GM23248 (cell line): ENCODE results near the gene RSKR. TPM values are rescaled to one million over a fixed set of nuclear protein-coding genes. Genes with fewer than 3 reads are reported as not detected.
"Not testable (repeated sequence)": the region's sequence is repeated elsewhere in the genome, so short reads cannot be mapped to it uniquely, and the experiment has no call there.

Source experiments
- DNase-seq: peaks from one replicate; pipeline ENCODE4 v3.0.0-alpha.2; 2015
- H2AFZ ChIP-seq: fragments of 200-600 bp; sonication (generic); 2 replicates; pipeline ENCODE4 v1.6.1; 2016; ENCODE audit warnings: antibody characterized with exemption
- H3F3A ChIP-seq: fragments of 200-600 bp; sonication (generic); 2 replicates; pipeline ENCODE4 v1.6.1; 2016; ENCODE audit warnings: mild to moderate bottlenecking, antibody characterized with exemption, mixed run types; ENCODE audit not compliant: insufficient read depth
- H3K27ac ChIP-seq: fragments of 200-600 bp; sonication (generic); 2 replicates; pipeline ENCODE4 v1.5.1; 2016; ENCODE audit warnings: mild to moderate bottlenecking
- H3K27me3 ChIP-seq: fragments of 200-600 bp; sonication (generic); replicated peaks from 2 replicates; pipeline ENCODE4 v1.6.1; 2016; ENCODE audit warnings: mild to moderate bottlenecking; ENCODE audit not compliant: insufficient read depth
- H3K36me3 ChIP-seq: fragments of 200-600 bp; sonication (generic); 2 replicates; pipeline ENCODE4 v1.6.1; 2016; ENCODE audit warnings: low read depth, mild to moderate bottlenecking
- H3K4me1 ChIP-seq: fragments of 200-600 bp; sonication (generic); 2 replicates; pipeline ENCODE4 v1.6.1; 2016; ENCODE audit warnings: mild to moderate bottlenecking; ENCODE audit not compliant: insufficient read depth
- H3K4me2 ChIP-seq: fragments of 200-600 bp; sonication (generic); one replicate; pipeline ENCODE4 v1.6.1; 2016; ENCODE audit warnings: mild to moderate bottlenecking; ENCODE audit not compliant: unreplicated experiment
- H3K4me3 ChIP-seq: fragments of 200-600 bp; sonication (generic); 2 replicates; pipeline ENCODE4 v1.5.1; 2016; ENCODE audit warnings: mild to moderate bottlenecking
- H3K79me2 ChIP-seq: fragments of 200-600 bp; sonication (generic); 2 replicates; pipeline ENCODE4 v1.6.1; 2016; ENCODE audit warnings: mild to moderate bottlenecking; ENCODE audit not compliant: insufficient read depth
- H3K9ac ChIP-seq: fragments of 200-600 bp; sonication (generic); 2 replicates; pipeline ENCODE4 v1.6.1; 2016; ENCODE audit warnings: mild to moderate bottlenecking
- H3K9me2 ChIP-seq: fragments of 200-600 bp; sonication (generic); 2 replicates; pipeline ENCODE4 v1.6.1; 2016; ENCODE audit warnings: mixed run types, mild to moderate bottlenecking, moderate library complexity; ENCODE audit not compliant: insufficient read depth
- H3K9me3 ChIP-seq: fragments of 200-600 bp; sonication (generic); one replicate; pipeline ENCODE4 v1.6.1; 2017; ENCODE audit warnings: low read depth
- H4K20me1 ChIP-seq: fragments of 200-600 bp; sonication (generic); 2 replicates; pipeline ENCODE4 v1.6.0; 2016; ENCODE audit not compliant: insufficient read depth
- EZH2 ChIP-seq: fragments of 200-600 bp; sonication (generic); IDR thresholded peaks from 2 replicates; pipeline ENCODE4 v1.6.1; 2018; ENCODE audit warnings: antibody characterized with exemption, mild to moderate bottlenecking; ENCODE audit not compliant: insufficient read depth, poor library complexity, severe bottlenecking
- EZH2phosphoT487 ChIP-seq: fragments of 200-600 bp; sonication (generic); IDR thresholded peaks from 2 replicates; pipeline ENCODE4 v1.6.1; 2018; ENCODE audit warnings: antibody characterized with exemption, moderate library complexity, mild to moderate bottlenecking, low read depth; ENCODE audit not compliant: insufficient read depth
- WGBS, 2 experiments: methylation state at CpG; one replicate each; pipeline ENCODE4 v1.1.6; 2015 to 2017; ENCODE audit warnings: low lambda C conversion rate in 2 of 2, low coverage in 1 of 2; ENCODE audit errors: missing lambda C conversion rate in 2 of 2; 5-methylcytosine and 5-hydroxymethylcytosine counted together
- in situ Hi-C: fragments of 300-500 bp; cut with MboI; formaldehyde crosslinking; loops from 2 replicates; pipeline ENCODE4 v1.15.0; 2020
- polyA plus RNA-seq: library from polyadenylated mRNA; unstranded; fragments of >200 nt; fragmentation: Nextera tagmentation; extraction: Ambion mirVana; gene quantifications from 2 replicates; pipeline ENCODE4 v1.2.1, GENCODE V29; 2016
- total RNA-seq: library from RNA; depleted of rRNA; stranded (reverse); fragments of >200 nt; shearing (Covaris generic); gene quantifications from 2 replicates; pipeline ENCODE4 v1.2.3, GENCODE V29; 2014; rRNA removed

The RSKR gene
- total RNA-seq, result 1.2 and 6.8 TPM in 2 replicates
- polyA plus RNA-seq, result 0.58 and 0.86 TPM in 2 replicates

GRCh38 chr17:28613931-28614381, at the start of gene RSKR:
TSS of gene RSKR (minus strand) at chr17:28614185. CDS start at chr17:28614161, 24 bp downstream.
- WGBS, 2 experiments, result 81 to 91% methylated on average over 5 of the region's 5 CpGs
- DNase-seq, result peak; percentile 9
- Histone ChIP-seq H3K4me3 (no peak within 1 kb of the TSS), H3K4me2 (no peak within 1 kb of the TSS), H3K36me3 (peaks cover 46% of the 10 kb centered on the region), H2AFZ (no peak within 1 kb of the TSS), H4K20me1 (no peaks in the 10 kb centered on the region), H3K27ac (no peak within 1 kb of the TSS), H3K79me2 (no peaks in the 10 kb centered on the region), H3F3A (peaks cover 5% of the 10 kb centered on the region; the same call in 1 of the 2 replicates), H3K4me1 (no peaks in the 10 kb centered on the region), H3K9me3 (no peaks in the 10 kb centered on the region), H3K9ac (no peak within 1 kb of the TSS), H3K27me3 (no peaks in the 10 kb centered on the region), H3K9me2 (no peaks in the 10 kb centered on the region)
- in situ Hi-C loops, result no loop called here
- TF ChIP-seq EZH2, result no peak
- TF ChIP-seq EZH2phosphoT487, result no peak

GRCh38 chr17:28663723-28664122, 49.7 kb upstream of the RSKR start:
- peak overlapping the region; percentile 90 for H3K4me2 ChIP-seq
- H3F3A ChIP-seq, result 0 out of 2 replicates have a peak, but pooled peaks cover 9% of the 10 kb centered on the region
- H3K9me2 ChIP-seq, result no peaks in the 10 kb centered on the region
- in situ Hi-C loops, result no loop called here
- H3K4me1 ChIP-seq, result peaks cover 23% of the 10 kb centered on the region
- H3K27ac ChIP-seq, result no peak overlapping the region; the same call in 1 of the 2 replicates
- H3K9ac ChIP-seq, result peak overlapping the region; percentile 98; the same call in 1 of the 2 replicates
- H4K20me1 ChIP-seq, result peaks cover 7% of the 10 kb centered on the region; the same call in 1 of the 2 replicates
- H3K36me3 ChIP-seq, result peaks cover 4% of the 10 kb centered on the region; the same call in 1 of the 2 replicates
- peaks cover 99% of the 10 kb centered on the region for H3K79me2 ChIP-seq
- H3K27me3 ChIP-seq, result no peaks in the 10 kb centered on the region
- H3K9me3 ChIP-seq, result no peaks in the 10 kb centered on the region
- no peak for DNase-seq
- H2AFZ ChIP-seq, result no peak overlapping the region
- TF ChIP-seq EZH2 (no peak), EZH2phosphoT487 (no peak)
- peak overlapping the region; percentile 96 for H3K4me3 ChIP-seq

GRCh38 chr17:28662527-28662829, 48.5 kb upstream of the RSKR start:
- Histone ChIP-seq H3F3A (0 out of 2 replicates have a peak, but pooled peaks cover 4% of the 10 kb centered on the region), H3K4me3 (peak overlapping the region; percentile 96), H2AFZ (peak overlapping the region; percentile 97), H3K79me2 (peaks cover 99% of the 10 kb centered on the region), H3K4me1 (peaks cover 23% of the 10 kb centered on the region), H3K9me3 (no peaks in the 10 kb centered on the region), H3K9me2 (no peaks in the 10 kb centered on the region), H3K27me3 (no peaks in the 10 kb centered on the region), H4K20me1 (no peaks in the 10 kb centered on the region; the same call in 1 of the 2 replicates), H3K4me2 (peak overlapping the region; percentile 90), H3K36me3 (no peaks in the 10 kb centered on the region), H3K9ac (peak overlapping the region; percentile 98), H3K27ac (peak overlapping the region; percentile 96)
- DNase-seq, result no peak
- TF ChIP-seq EZH2phosphoT487 (no peak), EZH2 (no peak)
- in situ Hi-C loops, result no loop called here
- 1 to 2% methylated on average over 10 of the region's 10 CpGs for whole genome bisulfite sequencing, 2 experiments

- no peaks in the 10 kb centered on the region for H3K9me3 ChIP-seq
- 0 out of 2 replicates have a peak, but pooled peaks cover 4% of the 10 kb centered on the region for H3F3A ChIP-seq
- no peaks in the 10 kb centered on the region for H3K9me2 ChIP-seq
- 1% methylated on average over 63 to 65 of the region's 66 CpGs for WGBS, 2 experiments
- H3K4me3 ChIP-seq, result peak within 1 kb of the TSS; percentile 96
- no peak for TF ChIP-seq EZH2phosphoT487
- TF ChIP-seq EZH2, result no peak
- no peaks in the 10 kb centered on the region for H4K20me1 ChIP-seq
- peak within 1 kb of the TSS; percentile 98 for H3K9ac ChIP-seq
- H3K4me1 ChIP-seq, result peaks cover 23% of the 10 kb centered on the region
- H3K4me2 ChIP-seq, result peak within 1 kb of the TSS; percentile 90
- peaks cover 100% of the 10 kb centered on the region for H3K79me2 ChIP-seq
- peak within 1 kb of the TSS; percentile 96 for H3K27ac ChIP-seq
- H3K36me3 ChIP-seq, result no peaks in the 10 kb centered on the region
- DNase-seq, result peak; percentile 96
- H3K27me3 ChIP-seq, result no peaks in the 10 kb centered on the region
- in situ Hi-C loops, result no loop called here
- H2AFZ ChIP-seq, result peak within 1 kb of the TSS; percentile 97
Observed at GRCh38 chr17:28661635-28662526, 47.9 kb upstream of the RSKR start, which contains the start of the genes SDF2 and SUPT6H. TSS of gene SDF2 (minus strand) at chr17:28661906. CDS start at chr17:28661876, 30 bp downstream. TSS of gene SUPT6H (plus strand) at chr17:28662205. CDS start at chr17:28673402, 11,197 bp downstream.

GRCh38 chr17:28659497-28659881, 45.5 kb upstream of the RSKR start:
- peaks cover 23% of the 10 kb centered on the region for H3K4me1 ChIP-seq
- WGBS, 2 experiments, result 96% methylated on average over 10 to 23 of the region's 23 CpGs
- H4K20me1 ChIP-seq, H3K9me3 ChIP-seq, H3K27ac ChIP-seq, H3K9me2 ChIP-seq, H3K9ac ChIP-seq, DNase-seq, H3K4me2 ChIP-seq, H3F3A ChIP-seq, H3K36me3 ChIP-seq, H3K4me3 ChIP-seq, H3K27me3 ChIP-seq, in situ Hi-C loops, H2AFZ ChIP-seq: not testable (repeated sequence)
- peaks cover 100% of the 10 kb centered on the region for H3K79me2 ChIP-seq

- H3K4me2 ChIP-seq, H3K27ac ChIP-seq, H3F3A ChIP-seq, H3K9ac ChIP-seq, H4K20me1 ChIP-seq, DNase-seq, H3K27me3 ChIP-seq, H3K9me2 ChIP-seq, H3K36me3 ChIP-seq, H3K4me3 ChIP-seq, H2AFZ ChIP-seq, H3K9me3 ChIP-seq, in situ Hi-C loops: not testable (repeated sequence)
- 95 to 96% methylated on average over 10 to 45 of the region's 46 CpGs for WGBS, 2 experiments
- H3K4me1 ChIP-seq, result peaks cover 17% of the 10 kb centered on the region
- H3K79me2 ChIP-seq, result peaks cover 100% of the 10 kb centered on the region
Observed at GRCh38 chr17:28658766-28659496, 44.9 kb upstream of the RSKR start.
